Upper lobe of left lung (tissue), 6 donors: ENCODE measurements around the gene TRIM66. TPM values are rescaled to one million over a fixed set of nuclear protein-coding genes. Genes with fewer than 3 reads are reported as not detected.
A peak's percentile ranks its signal among the peaks of the same experiment; 100 is the strongest.
"Not testable (repeated sequence)": the region's sequence is repeated elsewhere in the genome, so short reads cannot be mapped to it uniquely, and the experiment has no call there.

Experiments
- ATAC-seq, 2 donors: fragments of 200-7000 bp; cut with Tn5 transposase; one replicate each; pipeline ENCODE4 v1.9.1; 2022; ENCODE audit warnings: mild to moderate bottlenecking in 2 of 2, moderate library complexity in 2 of 2; ENCODE audit not compliant: low FRiP score in 2 of 2
- DNase-seq, 2 donors: peaks; one replicate each; pipeline ENCODE4 v3.0.0-alpha.2; 2019 to 2020
- H3K27ac ChIP-seq, 4 donors: fragments of 200-600 bp; sonication (generic); one replicate each; pipeline ENCODE4 v1.5.1; 2016 to 2019
- H3K27me3 ChIP-seq, 4 donors: fragments of 200-600 bp; sonication (generic); one replicate each; pipeline ENCODE4 v1.5.1; 2017 to 2019
- H3K36me3 ChIP-seq, 4 donors: fragments of 200-600 bp; sonication (generic); one replicate each; pipeline ENCODE4 v1.5.1; 2016 to 2019
- H3K4me1 ChIP-seq, 4 donors: fragments of 200-600 bp; sonication (generic); one replicate each; pipeline ENCODE4 v1.5.1; 2018 to 2019
- H3K4me3 ChIP-seq, 4 donors: fragments of 200-600 bp; sonication (generic); one replicate each; pipeline ENCODE4 v1.5.1; 2017 to 2019; ENCODE audit warnings: mild to moderate bottlenecking in 2 of 4, moderate library complexity in 1 of 4
- H3K9me3 ChIP-seq, 4 donors: fragments of 200-600 bp; sonication (generic); one replicate each; pipeline ENCODE4 v1.5.1; 2018 to 2019
- CTCF ChIP-seq, 6 experiments: fragments of 450-650 bp in 4 of 6; fragments of 200-600 bp in 2 of 6; sonication (generic) in 2 of 6; IDR thresholded peaks; one replicate each; pipeline ENCODE4 v1.5.1; 2016 to 2019; ENCODE audit warnings: antibody characterized with exemption in 6 of 6
- EP300 ChIP-seq, 4 donors: sonication (generic); formaldehyde crosslinking; IDR thresholded peaks; one replicate each; pipeline ENCODE4 v1.5.1; 2017; ENCODE audit warnings: antibody characterized with exemption in 4 of 4, control low read depth in 2 of 4
- POLR2A ChIP-seq, 4 donors: fragments of 450-650 bp; IDR thresholded peaks; one replicate each; pipeline ENCODE4 v1.5.1; 2016 to 2017; ENCODE audit warnings: antibody characterized with exemption in 4 of 4, mild to moderate bottlenecking in 2 of 4
- POLR2AphosphoS5 ChIP-seq, 2 donors: sonication (generic); formaldehyde crosslinking; IDR thresholded peaks; one replicate each; pipeline ENCODE4 v1.5.1; 2017; ENCODE audit warnings: antibody characterized with exemption in 2 of 2
- WGBS, 2 donors: methylation state at CpG; one replicate each; pipeline ENCODE4 v1.1.5; 2017 to 2018; 5-methylcytosine and 5-hydroxymethylcytosine counted together
- total RNA-seq, 6 donors: library from RNA; depleted of rRNA in 4 of 6; stranded (reverse); fragments of >200 nt in 4 of 6; gene quantifications; one replicate each; pipeline versions ENCODE4 v1.1.0 to v1.2.1, GENCODE V29; 2016 to 2021
- donor health status: DM: no; HTN: no; CAD: no; lungs with moderate emphysema.
- donor health status: DM: no; HTN: yes; CAD: no; lungs with severe emphysema.

Gene TRIM66
- total RNA-seq, 6 donors from 2014 or later = 4.9 to 126 (median 11.2) TPM

GRCh38 chr11:8674859-8675258 lies 7.6 kb downstream of the TRIM66 start:
- TF ChIP-seq CTCF (IDR thresholded peaks at IDR 0.05) = no peak
- no peak for TF ChIP-seq POLR2AphosphoS5 (IDR thresholded peaks at IDR 0.05)
- TF ChIP-seq EP300 (IDR thresholded peaks at IDR 0.05) = no peak
- TF ChIP-seq POLR2A (IDR thresholded peaks at IDR 0.05) = no peak
- 83 to 84% methylated on average over 2 of the region's 2 CpGs for WGBS, 2 donors

GRCh38 chr11:8672346-8672745 lies 10.1 kb downstream of the TRIM66 start:
- TF ChIP-seq POLR2A (IDR thresholded peaks at IDR 0.05) = no peak
- no peak for TF ChIP-seq POLR2AphosphoS5 (IDR thresholded peaks at IDR 0.05)
- no peak for TF ChIP-seq EP300 (IDR thresholded peaks at IDR 0.05)
- TF ChIP-seq CTCF (IDR thresholded peaks at IDR 0.05) = no peak
- Histone ChIP-seq H3K4me1 (peaks cover 0 to 5% (median 2%) of the 10 kb centered on the region in 4 donors), H3K36me3 (peaks cover 0 to 15% (median 13%) of the 10 kb centered on the region in 4 donors), H3K9me3 (no peaks in the 10 kb centered on the region), H3K27me3 (no peaks in the 10 kb centered on the region), H3K4me3 (no peak overlapping the region), H3K27ac (peak overlapping the region in 1 of 4 donors; percentile 13)
- DNase-seq (no peak), ATAC-seq (no peak)
- WGBS, 2 donors = 95 to 97% methylated on average over 2 of the region's 2 CpGs

More at GRCh38 chr11:8674859-8675258, 7.6 kb downstream of the TRIM66 start:
- H3K36me3 ChIP-seq = peaks cover 0 to 13% (median 12%) of the 10 kb centered on the region in 4 donors
- DNase-seq = no peak
- ATAC-seq = no peak
- no peaks in the 10 kb centered on the region for H3K27me3 ChIP-seq
- no peaks in the 10 kb centered on the region for H3K9me3 ChIP-seq
- peaks cover 0 to 5% (median 2%) of the 10 kb centered on the region in 4 donors for H3K4me1 ChIP-seq
- H3K27ac ChIP-seq = no peak overlapping the region
- H3K4me3 ChIP-seq = no peak overlapping the region

- DNase-seq = no peak
- Histone ChIP-seq H3K9me3 (no peaks in the 10 kb centered on the region), H3K36me3 (peaks cover 0 to 15% (median 13%) of the 10 kb centered on the region in 4 donors), H3K27ac (peak overlapping the region in 2 of 4 donors; percentile 6 to 13), H3K27me3 (no peaks in the 10 kb centered on the region), H3K4me3 (no peak overlapping the region), H3K4me1 (peaks cover 0 to 5% (median 2%) of the 10 kb centered on the region in 4 donors)
- peak; percentile 26 to 68 for ATAC-seq
- 0% methylated on average over 1 of the region's 1 CpG; no CpG with 5 or more reads in 1 of the 2 donors for WGBS, 2 donors
- TF ChIP-seq CTCF (IDR thresholded peaks at IDR 0.05) = no peak
Measured at GRCh38 chr11:8671651-8672062, 10.8 kb downstream of the TRIM66 start.

- ATAC-seq = peak; percentile 82 to 96
- no peak for DNase-seq
- Histone ChIP-seq H3K36me3 (peaks cover 0 to 15% (median 13%) of the 10 kb centered on the region in 4 donors), H3K4me3 (no peak overlapping the region), H3K27me3 (no peaks in the 10 kb centered on the region), H3K9me3 (no peaks in the 10 kb centered on the region), H3K4me1 (peaks cover 0 to 5% (median 2%) of the 10 kb centered on the region in 4 donors), H3K27ac (peak overlapping the region in 3 of 4 donors; percentile 6 to 13 (median 11))
- 65 to 72% methylated on average over 4 of the region's 4 CpGs for WGBS, 2 donors
- TF ChIP-seq CTCF (IDR thresholded peaks at IDR 0.05) = no peak
- TF ChIP-seq POLR2AphosphoS5 (IDR thresholded peaks at IDR 0.05) = no peak
- no peak for TF ChIP-seq EP300 (IDR thresholded peaks at IDR 0.05)
- no peak for TF ChIP-seq POLR2A (IDR thresholded peaks at IDR 0.05)
Measured at GRCh38 chr11:8671193-8671612, 11.3 kb downstream of the TRIM66 start.

GRCh38 chr11:8670081-8670480 lies 12.4 kb downstream of the TRIM66 start:
- not testable (repeated sequence) for ATAC-seq, H3K27ac ChIP-seq, H3K4me3 ChIP-seq, H3K9me3 ChIP-seq, H3K4me1 ChIP-seq, H3K27me3 ChIP-seq, DNase-seq
- H3K36me3 ChIP-seq = peaks cover 0 to 15% (median 13%) of the 10 kb centered on the region in 4 donors
- WGBS, 2 donors = 87 to 96% methylated on average over 6 of the region's 6 CpGs
